ENCODE measurements around the gene LRRC8D.

The LRRC8D gene

DNA sequence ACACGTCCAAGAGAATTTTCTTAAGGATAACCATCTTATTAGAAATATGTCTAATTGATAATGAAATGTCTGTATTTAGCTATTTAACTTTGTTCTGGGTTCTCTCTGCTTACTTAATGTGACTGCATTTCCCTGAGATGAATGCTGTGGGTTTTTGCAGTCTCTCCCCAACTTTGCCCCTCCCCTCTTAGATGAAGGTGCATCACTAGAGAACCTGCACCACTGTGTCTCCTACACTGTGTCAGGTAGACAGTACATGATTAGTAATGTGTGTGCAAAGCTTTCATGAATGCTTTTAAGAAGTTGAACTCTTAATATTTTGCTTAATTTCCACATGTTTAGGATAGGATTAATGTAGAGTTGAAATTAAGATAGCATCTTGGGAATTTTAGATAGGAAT, 51.7 kb downstream of the LRRC8D start:
- DNase-seq, result no peak

GRCh38 chr1:89873288-89873687, 52.5 kb downstream of the LRRC8D start:
- no peak for DNase-seq

GRCh38 chr1:89873770-89874169, 52.9 kb downstream of the LRRC8D start:
- DNase-seq, result no peak

- DNase-seq, result no peak
Observed at GRCh38 chr1:89876463-89876862, 55.6 kb downstream of the LRRC8D start.

DNA sequence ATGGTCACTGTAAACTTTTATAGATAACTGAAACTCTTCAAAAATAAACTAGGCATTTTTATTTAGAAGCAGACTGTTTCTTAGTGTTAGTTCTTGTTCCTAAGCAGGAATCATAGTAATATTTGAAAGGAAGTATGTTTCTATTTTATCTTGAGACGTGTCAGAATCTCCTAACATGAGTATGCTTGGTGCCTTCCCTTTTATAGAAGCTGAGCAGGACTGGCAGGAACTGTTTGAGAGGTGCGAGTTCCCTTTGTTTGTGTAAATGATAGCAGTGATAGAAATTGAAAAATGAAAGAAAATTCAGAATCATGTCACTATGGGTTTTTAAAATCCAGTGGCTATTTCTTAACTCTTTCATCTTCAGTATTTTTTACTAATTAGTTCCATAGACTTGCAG, 56.9 kb downstream of the LRRC8D start:
- no peak for DNase-seq

- no peak for DNase-seq
Observed at GRCh38 chr1:89878256-89878655, 57.4 kb downstream of the LRRC8D start.

DNA sequence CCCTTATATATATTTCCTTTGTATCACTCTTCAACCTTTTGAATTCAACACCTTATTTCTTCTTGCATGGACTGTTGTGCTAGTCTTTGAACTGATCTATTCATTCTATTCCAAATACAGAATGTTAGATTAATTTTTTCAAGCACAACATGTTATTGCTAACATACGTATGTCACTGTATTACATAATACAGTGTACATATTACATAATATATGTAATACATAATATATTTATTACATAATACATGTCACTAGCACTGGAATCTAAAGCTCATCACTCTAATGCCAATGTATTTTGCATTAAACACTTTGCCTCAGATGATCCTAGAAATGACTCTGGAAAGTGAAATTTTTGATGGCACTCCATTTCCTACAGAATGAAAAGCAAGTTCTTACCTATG, 59.8 kb downstream of the LRRC8D start:
- DNase-seq, result no peak

DNA sequence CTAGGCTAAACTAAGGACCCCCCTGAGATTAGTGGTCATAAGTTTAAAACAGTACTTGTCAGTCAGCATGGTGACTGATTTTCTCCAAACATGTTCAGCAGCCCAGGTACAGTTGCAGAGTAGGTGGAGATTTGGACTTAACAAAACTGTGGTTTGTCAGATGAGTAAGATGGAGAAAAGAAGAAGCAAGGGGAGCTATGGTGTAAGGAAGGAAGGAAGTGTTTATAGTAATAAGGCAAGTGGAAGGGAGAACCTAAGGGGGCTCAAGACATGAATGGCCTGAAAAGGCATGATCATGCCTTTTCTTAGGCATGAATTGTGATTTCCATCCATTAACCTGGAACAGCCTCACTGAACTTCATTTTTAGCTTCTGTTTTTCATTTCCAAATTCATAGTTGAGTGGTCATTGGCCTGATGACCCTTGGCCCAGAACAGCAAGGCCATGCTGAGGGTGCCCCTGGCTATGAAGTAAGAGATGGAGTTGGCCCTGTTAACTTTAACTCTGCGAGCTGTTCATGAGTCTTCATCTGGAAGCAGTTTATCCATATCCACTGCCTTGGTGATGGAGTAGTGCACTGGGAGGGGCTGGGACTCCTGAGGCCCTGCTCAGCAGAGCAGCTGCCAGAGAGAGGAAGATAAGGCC, 60.7 kb downstream of the LRRC8D start:
- no peak for DNase-seq

GRCh38 chr1:89882348-89883029, 61.7 kb downstream of the LRRC8D start:
- no peak for DNase-seq

DNA sequence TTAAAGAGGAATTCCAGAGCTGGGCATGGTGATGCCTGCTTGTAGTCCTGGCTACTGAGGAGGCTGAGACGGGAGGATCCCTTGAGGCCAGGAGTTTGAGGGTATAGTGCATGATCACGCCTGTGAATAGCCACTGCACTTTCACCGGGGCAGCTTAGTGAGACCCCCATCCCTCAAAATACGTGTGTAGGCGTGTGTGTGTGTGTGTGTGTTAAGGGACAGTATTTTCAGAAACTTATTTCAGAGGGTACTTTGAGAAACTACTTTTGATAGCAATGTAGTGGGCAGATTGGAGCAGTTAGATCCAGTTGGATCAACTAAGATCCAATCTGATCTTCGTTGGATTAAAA, 62.2 kb downstream of the LRRC8D start:
- no peak for DNase-seq

- no peak for DNase-seq
Observed at GRCh38 chr1:89884718-89885596, 64.1 kb downstream of the LRRC8D start.

GRCh38 chr1:89887270-89887669, 66.4 kb downstream of the LRRC8D start:
- no peak for DNase-seq

DNA sequence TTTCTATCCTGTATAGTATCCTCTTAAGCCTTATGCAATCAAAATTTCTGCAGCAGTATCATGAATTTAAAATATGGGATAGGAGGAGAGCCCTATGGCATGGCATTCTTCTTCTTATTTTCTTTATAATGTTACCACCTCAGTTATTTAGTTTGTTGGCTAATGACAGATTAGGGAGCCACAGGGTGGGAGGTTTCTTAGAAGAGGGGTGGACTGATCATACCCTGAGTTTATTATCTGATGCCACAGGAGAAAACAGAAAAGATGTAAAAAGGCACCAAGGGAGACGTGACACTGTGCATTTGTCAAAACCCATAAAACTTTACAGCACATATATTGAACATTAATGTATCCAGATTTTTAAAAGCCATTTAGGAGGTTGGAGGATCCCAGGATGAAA, 66.9 kb downstream of the LRRC8D start:
- DNase-seq, result no peak

DNA sequence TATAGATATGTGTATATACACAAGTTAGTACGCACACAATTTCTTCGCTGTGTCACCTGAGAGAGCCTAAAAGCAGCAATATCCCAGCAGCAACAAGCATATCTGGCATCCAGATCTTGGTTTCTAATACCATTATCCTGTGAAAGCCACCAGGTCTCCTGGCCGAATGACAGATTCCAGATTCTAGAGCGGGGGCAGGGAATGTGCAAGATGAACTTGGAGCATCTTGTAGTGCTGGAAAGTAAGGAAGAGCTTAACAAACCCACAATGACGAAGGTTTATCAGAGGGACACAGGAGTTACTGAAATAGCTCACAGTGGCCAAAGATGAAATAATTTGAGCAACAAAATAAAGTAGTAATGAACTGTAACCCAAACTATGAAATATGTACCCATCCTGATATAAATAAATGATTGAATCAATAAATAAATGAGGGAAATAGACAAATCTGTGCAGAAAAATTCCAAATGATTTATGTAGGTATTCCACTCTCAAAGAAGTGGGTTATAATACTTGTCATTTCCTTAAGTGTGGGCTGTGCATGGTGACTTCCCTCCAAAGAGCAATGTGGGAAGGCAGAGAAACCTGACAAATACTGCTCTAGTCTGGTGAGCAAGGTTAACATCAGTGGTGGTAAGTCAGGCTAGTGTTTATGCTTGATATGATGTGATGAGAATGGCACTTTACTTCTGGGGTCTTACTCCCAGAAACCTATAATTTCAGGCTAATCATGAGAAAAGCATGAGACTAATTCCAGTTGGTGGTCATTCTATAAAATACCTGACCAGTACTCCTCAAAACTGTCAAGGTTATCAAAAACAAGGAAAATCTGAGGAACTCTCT, 67.9 kb downstream of the LRRC8D start:
- DNase-seq, result no peak

DNA sequence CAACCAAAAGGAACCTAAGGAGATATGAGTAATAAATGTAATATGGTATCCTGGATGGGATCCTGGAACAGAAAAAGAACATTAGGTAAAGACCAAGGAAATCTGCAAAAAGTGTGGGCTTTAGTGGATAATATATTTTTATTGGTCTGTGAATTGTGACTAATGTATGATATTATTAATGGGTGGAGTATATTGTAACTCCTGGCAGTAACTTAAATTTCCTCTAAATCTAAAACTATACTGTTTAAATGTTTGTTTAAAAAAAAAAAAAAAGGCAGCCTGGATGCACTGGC, 68.4 kb downstream of the LRRC8D start:
- DNase-seq, result no peak

GRCh38 chr1:89890085-89890752, 69.4 kb downstream of the LRRC8D start:
- DNase-seq, result no peak

- DNase-seq, result no peak
Observed at GRCh38 chr1:89892816-89893215, 72.0 kb downstream of the LRRC8D start.

GRCh38 chr1:89894210-89895201, 73.7 kb downstream of the LRRC8D start:
- DNase-seq, result no peak

DNA sequence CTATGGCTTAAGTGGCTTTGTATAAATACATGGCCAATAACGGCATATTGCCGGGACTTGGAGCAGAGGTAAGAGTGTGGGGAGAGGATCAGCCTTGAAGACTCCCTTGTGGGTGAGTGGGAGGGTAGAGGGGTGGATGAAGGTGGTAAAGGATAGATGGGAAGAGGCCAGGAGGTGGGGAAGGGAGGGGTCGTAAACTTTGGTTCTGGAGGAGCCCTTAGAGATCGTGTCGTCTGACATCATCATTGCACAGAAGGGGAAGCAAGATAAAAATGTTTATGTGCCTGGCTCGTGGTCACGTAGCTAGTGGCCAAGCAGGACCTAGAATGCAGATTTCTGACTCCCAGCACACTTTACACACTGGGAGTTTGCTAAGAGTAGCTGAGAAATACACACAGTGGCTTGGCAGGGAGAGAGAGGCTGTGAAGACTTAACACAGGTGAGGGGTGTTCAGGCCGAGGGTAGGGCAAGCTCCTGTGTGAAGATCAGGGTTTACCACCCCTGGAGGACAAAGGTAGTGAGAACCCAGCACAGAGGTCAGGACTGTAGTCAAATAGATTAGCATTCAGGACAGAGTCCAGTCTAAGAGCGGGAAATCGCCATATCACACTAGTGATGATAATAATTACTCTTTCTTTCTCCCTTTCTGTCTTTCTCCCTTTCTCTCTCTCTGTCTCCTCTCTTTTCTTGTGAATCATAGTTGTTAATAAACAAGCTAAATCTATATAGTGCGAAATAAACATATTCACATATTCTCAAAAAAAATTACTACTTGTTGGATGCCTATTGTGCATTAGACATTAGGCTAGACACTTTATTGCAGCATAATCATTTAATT, 75.5 kb downstream of the LRRC8D start:
- DNase-seq, result no peak

DNA sequence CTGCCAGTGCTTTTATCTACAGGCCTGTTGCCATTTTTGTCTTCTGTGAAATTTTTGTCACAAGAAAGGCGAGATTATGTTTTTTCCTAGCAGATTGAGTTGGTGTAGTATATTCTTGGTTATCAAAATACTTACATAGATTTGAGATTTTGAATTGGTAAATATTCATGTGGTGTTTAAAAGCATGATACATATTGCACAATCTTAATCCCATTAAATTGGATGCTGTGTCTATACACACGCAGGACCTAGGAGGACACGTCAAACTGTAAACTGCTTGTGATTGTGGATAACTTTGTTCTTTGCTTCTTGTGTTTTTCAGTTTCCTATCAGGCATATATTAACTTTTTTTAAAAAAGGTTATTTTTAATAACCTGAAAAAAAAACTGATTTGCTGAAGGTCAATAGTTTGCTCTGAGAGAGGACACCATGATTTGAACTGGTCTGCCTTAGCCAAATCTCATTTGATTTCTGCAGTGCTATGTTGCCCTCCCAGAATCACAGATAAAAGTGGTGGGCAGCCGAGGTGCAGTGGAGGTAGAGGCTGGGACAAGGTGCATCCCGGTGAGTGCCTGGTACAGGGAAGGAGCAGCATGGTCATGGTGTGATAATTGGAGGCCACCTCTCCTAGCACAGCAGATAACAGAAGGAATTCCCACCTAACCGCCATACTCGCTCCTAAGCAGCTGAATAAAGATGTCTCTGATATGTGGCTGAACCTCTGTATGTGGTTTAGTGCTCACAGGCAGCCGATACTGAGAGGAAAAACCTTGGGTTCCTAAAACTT, 76.7 kb downstream of the LRRC8D start:
- DNase-seq, result no peak
